Activated T-cell treated with anti-CD3 and anti-CD28 coated beads, Interleukin-2, amount 50 U/mL, for 72 hours (primary cell): ENCODE measurements around the gene SPIN2B. TPM values are rescaled to one million over a fixed set of nuclear protein-coding genes. Genes with fewer than 3 reads are reported as not detected.
"Not testable (repeated sequence)": the region's sequence is repeated elsewhere in the genome, so short reads cannot be mapped to it uniquely, and the experiment has no call there.

Source experiments
- ATAC-seq, 2 donors: fragments of 150-1000 bp; cut with Tn5 transposase; replicated peaks in 1 of 2; 2 replicates each; pipeline ENCODE4 v1.10.0; 2021; ENCODE audit warnings: moderate library complexity in 2 of 2, mild to moderate bottlenecking in 1 of 2
- DNase-seq, 2 donors: peaks; one replicate each; pipeline ENCODE4 v3.0.0; 2021 to 2022; ENCODE audit warnings: mixed read lengths in 1 of 2
- H3K27ac Mint-ChIP-seq: one replicate; pipeline ENCODE4 v1.8.0; 2022; ENCODE audit warnings: mild to moderate bottlenecking, moderate library complexity, mixed read lengths
- H3K27me3 Mint-ChIP-seq: one replicate; pipeline ENCODE4 v1.8.0; 2022; ENCODE audit warnings: low read depth, mixed read lengths
- H3K36me3 Mint-ChIP-seq, 2 donors: one replicate each; pipeline ENCODE4 v1.8.0; 2022; ENCODE audit warnings: mixed read lengths in 2 of 2, mild to moderate bottlenecking in 1 of 2; ENCODE audit not compliant: insufficient read depth in 2 of 2
- H3K4me1 Mint-ChIP-seq: one replicate; pipeline ENCODE4 v1.8.0; 2022; ENCODE audit warnings: low read depth, mixed read lengths
- H3K4me3 Mint-ChIP-seq, 2 donors: one replicate each; pipeline ENCODE4 v1.8.0; 2022; ENCODE audit warnings: mild to moderate bottlenecking in 2 of 2, mixed read lengths in 2 of 2, moderate library complexity in 2 of 2
- H3K9me3 Mint-ChIP-seq, 2 donors: one replicate each; pipeline ENCODE4 v1.8.0; 2022; ENCODE audit warnings: mixed read lengths in 2 of 2
- total RNA-seq, 2 donors: library from RNA; stranded (reverse); gene quantifications; one replicate each; pipeline ENCODE4 v1.2.3, GENCODE V29; 2022

SPIN2B gene
- 10 to 100 TPM in 1 of 2 donors, 1 to 10 TPM in 1; 10.0 to 10.6 TPM for total RNA-seq

DNA sequence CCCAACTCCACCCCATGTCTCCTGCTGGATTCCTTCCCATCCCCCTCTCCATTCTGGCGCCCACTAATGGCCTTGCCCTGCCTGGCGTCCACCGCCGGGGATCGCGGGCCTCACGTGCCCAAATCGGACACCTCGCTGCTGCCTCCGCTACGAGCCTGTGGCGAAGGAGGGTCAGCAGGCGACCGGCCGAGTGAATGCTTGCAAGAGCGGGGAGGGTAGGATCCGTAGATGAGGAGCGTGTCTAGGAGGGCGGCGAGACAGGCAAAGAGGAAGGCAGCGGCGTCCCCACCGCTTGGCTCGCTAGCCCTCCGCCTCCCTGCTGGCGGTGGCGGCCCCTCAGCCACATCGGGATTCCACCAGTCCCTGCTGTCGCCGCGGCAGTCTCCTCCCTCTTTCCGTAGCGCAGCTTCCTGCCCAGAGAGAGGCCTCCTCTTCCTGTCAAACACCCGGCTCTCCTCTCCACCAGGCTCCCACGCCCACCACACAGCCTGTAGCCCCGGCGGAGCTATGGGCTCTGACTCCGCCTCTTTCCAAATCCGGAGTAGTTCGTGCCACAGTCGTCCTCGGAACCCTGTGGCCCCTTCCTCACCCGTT lies at the start of gene SPIN2B:
TSS of gene SPIN2B (minus strand) at position 387 of the 594 bp plus-strand sequence.
- Mint-ChIP-seq H3K4me3 (peak within 1 kb of the TSS; percentile 90 to 95), H3K27ac (peak within 1 kb of the TSS; percentile 94), H3K36me3 (peaks cover 1 to 7% of the 10 kb centered on the region in 2 donors), H3K27me3 (peaks cover 25% of the 10 kb centered on the region), H3K9me3 (no peaks in the 10 kb centered on the region), H3K4me1 (peaks cover 6% of the 10 kb centered on the region)
- ATAC-seq (peak; percentile 100), DNase-seq (peak; percentile 79 to 87)

DNA sequence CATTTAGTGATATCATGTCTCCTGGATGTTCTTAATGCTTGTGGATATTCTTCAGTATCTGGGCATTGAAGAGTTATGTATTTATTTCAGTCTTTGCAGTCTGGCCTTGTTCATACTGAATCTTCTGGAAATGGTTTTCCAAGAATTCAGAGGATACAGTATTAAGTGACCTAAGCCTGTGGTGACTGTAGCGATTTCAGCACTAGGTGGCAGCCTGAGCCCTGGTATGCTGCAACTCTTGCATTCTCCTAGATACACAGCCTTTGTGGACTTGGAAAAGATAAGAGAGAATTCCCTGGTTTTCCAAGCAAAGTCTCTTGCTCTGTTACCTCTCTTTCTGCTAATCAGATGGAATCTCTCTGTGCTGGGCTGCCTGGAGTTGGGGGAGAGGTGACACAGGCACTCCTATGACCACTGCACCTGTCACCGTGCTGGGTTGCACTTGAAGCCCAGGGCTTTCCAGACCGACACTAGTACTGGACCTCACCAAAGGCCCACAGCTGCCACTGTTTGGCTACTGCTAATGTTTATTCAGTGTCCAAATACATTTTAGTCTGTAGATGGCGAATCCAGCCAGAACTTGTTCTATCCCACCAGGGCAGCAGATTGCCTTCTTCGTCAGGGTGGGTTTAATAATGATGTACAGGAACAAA lies 35.2 kb upstream of the SPIN2B start:
- Mint-ChIP-seq H3K36me3 (peaks cover 2 to 18% of the 10 kb centered on the region in 2 donors), H3K27me3 (peaks cover 26% of the 10 kb centered on the region), H3K4me1 (peaks cover 4% of the 10 kb centered on the region), H3K9me3 (peaks cover 0 to 4% of the 10 kb centered on the region in 2 donors), H3K4me3 (no peak overlapping the region), H3K27ac (no peak overlapping the region)
- DNase-seq, result no peak
- ATAC-seq, result no peak

DNA sequence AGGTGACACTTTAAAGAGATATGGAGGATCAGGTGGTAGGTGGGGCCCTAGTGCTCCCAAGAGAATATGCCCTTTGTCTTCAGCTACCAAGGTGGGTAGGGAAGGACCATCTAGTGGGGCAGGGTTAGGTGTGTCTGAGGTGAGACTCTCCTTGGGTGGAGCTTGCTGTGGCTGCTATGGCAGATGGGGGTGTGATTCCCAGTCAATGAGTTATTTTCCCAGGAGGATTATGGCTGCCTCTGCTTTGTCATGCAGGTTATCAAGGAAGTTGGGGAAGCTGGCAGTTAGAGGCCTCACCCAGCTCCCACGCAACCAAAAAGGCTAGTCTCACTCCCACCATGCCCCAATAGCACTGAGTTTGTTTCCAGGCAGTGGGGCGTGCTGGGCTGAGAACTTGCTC lies 33.8 kb upstream of the SPIN2B start:
- DNase-seq (no peak), ATAC-seq (no peak)
- H3K9me3 Mint-ChIP-seq, result peaks cover 2 to 5% of the 10 kb centered on the region in 2 donors
- H3K4me3 Mint-ChIP-seq, result no peak overlapping the region
- H3K36me3 Mint-ChIP-seq, result peaks cover 4 to 16% of the 10 kb centered on the region in 2 donors
- no peak overlapping the region for H3K27ac Mint-ChIP-seq
- H3K27me3 Mint-ChIP-seq, result peaks cover 18% of the 10 kb centered on the region
- peaks cover 4% of the 10 kb centered on the region for H3K4me1 Mint-ChIP-seq

GRCh38 chrX:57152222-57152621 lies 30.9 kb upstream of the SPIN2B start:
- not testable (repeated sequence) for DNase-seq, H3K4me1 Mint-ChIP-seq, H3K27ac Mint-ChIP-seq, H3K9me3 Mint-ChIP-seq, ATAC-seq, H3K4me3 Mint-ChIP-seq
- Mint-ChIP-seq H3K27me3 (peaks cover 24% of the 10 kb centered on the region), H3K36me3 (peaks cover 12 to 20% of the 10 kb centered on the region in 2 donors)

- Mint-ChIP-seq H3K4me3 (no peak overlapping the region), H3K4me1 (no peaks in the 10 kb centered on the region), H3K9me3 (no peaks in the 10 kb centered on the region), H3K36me3 (no peaks in the 10 kb centered on the region), H3K27me3 (peaks cover 11% of the 10 kb centered on the region), H3K27ac (no peak overlapping the region)
- no peak for DNase-seq
- ATAC-seq, result no peak
Observed at GRCh38 chrX:57138674-57139073, 17.3 kb upstream of the SPIN2B start.

DNA sequence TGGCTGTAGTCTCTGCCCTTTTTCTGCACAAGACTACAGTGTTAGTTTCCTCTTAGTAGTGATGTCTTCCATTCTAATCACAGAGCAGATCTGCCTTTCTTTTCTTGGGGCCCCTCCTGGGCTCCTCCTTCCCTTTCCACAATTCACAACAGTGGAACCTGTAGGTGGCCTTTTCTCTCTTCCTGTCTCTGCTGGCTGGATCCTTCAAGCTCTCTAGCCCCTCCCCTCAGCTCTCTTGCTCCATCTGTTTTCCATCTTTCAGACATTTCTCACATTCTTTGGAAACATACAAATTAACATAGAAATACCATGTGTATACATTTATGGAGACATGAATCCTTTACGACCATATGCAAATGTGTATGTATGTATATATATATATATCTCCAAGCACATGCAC lies 16.2 kb upstream of the SPIN2B start:
- Mint-ChIP-seq H3K4me1 (no peaks in the 10 kb centered on the region), H3K9me3 (no peaks in the 10 kb centered on the region), H3K27me3 (peaks cover 11% of the 10 kb centered on the region), H3K27ac (peak overlapping the region; percentile 65), H3K36me3 (no peaks in the 10 kb centered on the region), H3K4me3 (no peak overlapping the region)
- no peak for DNase-seq
- ATAC-seq, result no peak

DNA sequence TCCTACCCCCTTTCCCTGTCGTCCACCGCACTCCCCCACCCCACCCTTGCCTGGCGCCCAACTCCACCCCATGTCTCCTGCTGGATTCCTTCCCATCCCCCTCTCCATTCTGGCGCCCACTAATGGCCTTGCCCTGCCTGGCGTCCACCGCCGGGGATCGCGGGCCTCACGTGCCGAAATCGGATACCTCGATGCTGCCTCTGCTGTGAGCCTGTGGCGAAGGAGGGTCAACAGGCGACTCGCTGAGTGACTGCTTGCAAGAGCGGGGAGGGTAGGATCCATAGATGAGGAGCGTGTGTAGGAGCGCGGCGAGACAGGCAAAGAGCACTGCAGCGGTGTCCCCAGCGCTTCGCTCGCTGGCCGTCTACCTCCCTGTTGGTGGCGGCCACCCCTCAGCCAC lies 15.7 kb upstream of the SPIN2B start, which contains the start of gene SPIN2A:
TSS of gene SPIN2A (minus strand) at position 325 of the 400 bp plus-strand sequence. CDS start 800 bp downstream, outside the sequence.
- H3K9me3 Mint-ChIP-seq, DNase-seq, ATAC-seq, H3K4me1 Mint-ChIP-seq, H3K4me3 Mint-ChIP-seq, H3K36me3 Mint-ChIP-seq: not testable (repeated sequence)
- Mint-ChIP-seq H3K27me3 (peaks cover 11% of the 10 kb centered on the region), H3K27ac (peak within 1 kb of the TSS; percentile 65)

DNA sequence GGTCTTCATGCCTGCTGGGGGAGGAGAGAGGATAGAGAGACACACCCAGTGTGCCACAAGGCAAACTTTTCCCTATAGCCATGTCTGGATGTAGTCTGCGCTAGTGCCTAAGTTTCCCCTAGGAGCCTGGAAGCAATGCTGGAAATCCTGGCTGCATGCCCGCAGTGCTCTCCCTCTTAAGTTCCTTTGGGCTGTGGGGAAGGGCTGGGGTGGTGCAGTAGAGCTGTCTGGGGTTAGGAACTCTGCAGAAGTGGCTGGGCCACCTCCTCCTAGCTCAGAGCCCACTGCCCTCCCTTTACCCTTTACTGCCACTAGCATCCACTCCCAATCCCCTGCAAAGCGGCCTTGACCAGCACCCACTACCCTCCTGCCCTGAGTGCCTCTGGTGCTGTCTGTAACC lies 15.2 kb upstream of the SPIN2B start:
- not testable (repeated sequence) for H3K36me3 Mint-ChIP-seq, H3K4me3 Mint-ChIP-seq, ATAC-seq, H3K4me1 Mint-ChIP-seq, H3K9me3 Mint-ChIP-seq, DNase-seq, H3K27ac Mint-ChIP-seq
- peaks cover 11% of the 10 kb centered on the region for H3K27me3 Mint-ChIP-seq

- no peak for DNase-seq
- H3K27ac Mint-ChIP-seq, result no peak overlapping the region
- H3K36me3 Mint-ChIP-seq, result no peaks in the 10 kb centered on the region
- H3K27me3 Mint-ChIP-seq, result peaks cover 11% of the 10 kb centered on the region
- H3K4me1 Mint-ChIP-seq, result no peaks in the 10 kb centered on the region
- no peaks in the 10 kb centered on the region for H3K9me3 Mint-ChIP-seq
- ATAC-seq, result no peak
- H3K4me3 Mint-ChIP-seq, result no peak overlapping the region
Observed at GRCh38 chrX:57135287-57135686, 13.9 kb upstream of the SPIN2B start.

GRCh38 chrX:57134702-57135101 lies 13.4 kb upstream of the SPIN2B start:
- no peak for ATAC-seq
- Mint-ChIP-seq H3K9me3 (no peaks in the 10 kb centered on the region), H3K27ac (no peak overlapping the region), H3K27me3 (peaks cover 11% of the 10 kb centered on the region), H3K4me3 (no peak overlapping the region), H3K36me3 (no peaks in the 10 kb centered on the region), H3K4me1 (no peaks in the 10 kb centered on the region)
- no peak for DNase-seq

GRCh38 chrX:57133706-57134105 lies 12.4 kb upstream of the SPIN2B start:
- ATAC-seq (no peak), DNase-seq (no peak)
- Mint-ChIP-seq H3K4me1 (no peaks in the 10 kb centered on the region), H3K9me3 (no peaks in the 10 kb centered on the region), H3K27ac (no peak overlapping the region), H3K27me3 (peaks cover 11% of the 10 kb centered on the region), H3K4me3 (no peak overlapping the region), H3K36me3 (no peaks in the 10 kb centered on the region)

- H3K27ac Mint-ChIP-seq, H3K4me3 Mint-ChIP-seq, H3K4me1 Mint-ChIP-seq, ATAC-seq, H3K36me3 Mint-ChIP-seq, H3K9me3 Mint-ChIP-seq, DNase-seq: not testable (repeated sequence)
- H3K27me3 Mint-ChIP-seq, result peaks cover 11% of the 10 kb centered on the region
Observed at GRCh38 chrX:57133284-57133683, 11.9 kb upstream of the SPIN2B start.

- H3K4me3 Mint-ChIP-seq, result no peak overlapping the region
- no peaks in the 10 kb centered on the region for H3K9me3 Mint-ChIP-seq
- peaks cover 4% of the 10 kb centered on the region for H3K27me3 Mint-ChIP-seq
- H3K27ac Mint-ChIP-seq, result no peak overlapping the region
- H3K36me3 Mint-ChIP-seq, result no peaks in the 10 kb centered on the region
- ATAC-seq (no peak), DNase-seq (no peak)
- H3K4me1 Mint-ChIP-seq, result no peaks in the 10 kb centered on the region
Observed at GRCh38 chrX:57132046-57132445, 10.7 kb upstream of the SPIN2B start.
